Measurements from ENCODE around the gene BTNL9. TPM values are rescaled to one million over a fixed set of nuclear protein-coding genes. Genes with fewer than 3 reads are reported as not detected.
A peak's percentile ranks its signal among the peaks of the same experiment; 100 is the strongest.
"Not testable (repeated sequence)": the region's sequence is repeated elsewhere in the genome, so short reads cannot be mapped to it uniquely, and the experiment has no call there.

BTNL9 gene
- total RNA-seq, 1 experiment from 2014 or later, result 0.96 TPM

DNA sequence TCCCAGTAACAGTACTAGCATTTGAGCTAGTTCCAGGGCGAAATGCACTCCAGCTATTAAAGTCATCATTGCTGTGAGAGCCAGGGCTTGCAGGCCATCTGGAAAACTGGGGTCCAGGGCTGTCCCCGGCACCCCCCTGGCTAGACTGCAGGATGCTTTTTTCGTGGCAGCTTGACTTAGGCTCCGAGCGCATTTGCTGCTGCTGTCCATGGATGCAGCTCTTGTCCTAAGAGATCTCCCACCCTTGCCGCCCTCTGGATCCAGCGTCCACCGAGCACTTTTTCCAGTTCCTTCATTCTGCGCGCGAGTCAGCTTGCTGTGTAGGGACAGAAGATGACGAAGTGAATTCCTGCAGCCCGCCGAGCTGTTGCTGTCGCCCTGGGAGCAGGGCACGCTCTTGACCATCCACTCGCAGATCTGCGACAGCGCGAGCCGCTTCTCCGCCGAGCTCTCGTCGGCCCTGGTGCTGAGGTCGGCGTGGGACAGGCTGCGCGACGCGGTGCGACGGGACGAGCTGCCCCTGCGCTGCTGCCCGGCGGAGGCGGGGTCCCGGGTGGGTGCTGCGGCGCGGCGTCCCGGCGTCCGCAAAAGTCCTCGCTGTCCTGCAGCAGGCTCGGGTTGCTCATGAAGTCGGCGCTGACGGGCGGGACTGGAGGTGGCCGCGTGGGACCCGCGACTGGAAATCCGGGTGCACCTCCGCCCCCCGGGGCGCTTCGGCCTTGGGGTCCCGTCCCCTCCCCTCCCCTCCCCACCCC, 60.2 kb downstream of the BTNL9 start:
- no peak overlapping the region for H4K91ac ChIP-seq (ENCODE audit: insufficient read length, low read depth, low read length)
- no peaks in the 10 kb centered on the region for H3K79me1 ChIP-seq (ENCODE audit: insufficient read depth, low read depth, low read length, poor library complexity, severe bottlenecking)
- Mint-ChIP-seq H3K27me3 (ENCODE audit: low read depth) (peaks cover 41% of the 10 kb centered on the region), H3K4me1 (peaks cover 13% of the 10 kb centered on the region in 2 experiments), H3K9me3 (peaks cover 0 to 6% of the 10 kb centered on the region in 2 experiments; a peak in 4 of 5 replicates), H3K36me3 (ENCODE audit: insufficient read depth in 1 of 3, low read depth in 3 of 3) (0 out of 7 replicates have a peak, but pooled peaks cover 0 to 1% (median 0%) of the 10 kb centered on the region in 3 experiments), H3K27ac (no peak overlapping the region), H3K4me3 (peak overlapping the region; percentile 59 to 83)
- H4K5ac ChIP-seq (ENCODE audit: insufficient read length, low read depth, low read length), result no peak overlapping the region
- no peaks in the 10 kb centered on the region for H3K79me2 ChIP-seq (ENCODE audit: insufficient read depth, low read length)
- no peak overlapping the region for H2AFZ ChIP-seq (ENCODE audit: low read length)
- no peaks in the 10 kb centered on the region for H3K9me3 ChIP-seq (ENCODE audit: control insufficient read depth, low read depth, low read length)
- no peaks in the 10 kb centered on the region for H4K20me1 ChIP-seq (ENCODE audit: control insufficient read depth, insufficient read depth, insufficient read length)
- no peak overlapping the region for H2BK20ac ChIP-seq (ENCODE audit: low read depth, low read length, poor library complexity, severe bottlenecking)
- H4K8ac ChIP-seq (replicated peaks; ENCODE audit: insufficient read length, low read depth, low read length), result no peak overlapping the region
- no peak overlapping the region for H2BK5ac ChIP-seq (ENCODE audit: insufficient read length, low read length)
- H3K4ac ChIP-seq (ENCODE audit: low read depth, low read length), result no peak overlapping the region
- no peak overlapping the region for H3K23ac ChIP-seq (ENCODE audit: insufficient read length, low read depth, low read length)
- no peak overlapping the region for H2BK15ac ChIP-seq (ENCODE audit: low read depth, low read length)
- H3K23me2 ChIP-seq (ENCODE audit: insufficient read length, low read depth, low read length, poor library complexity, severe bottlenecking), result peaks cover 4% of the 10 kb centered on the region
- no peak overlapping the region for H2AK5ac ChIP-seq (ENCODE audit: insufficient read length, low read length)
- no peaks in the 10 kb centered on the region; the same call in 1 of the 2 replicates for H3K4me1 ChIP-seq (ENCODE audit: insufficient read depth, low read length)
- no peak overlapping the region for H3T11ph ChIP-seq (ENCODE audit: low read length)
- H3K27ac ChIP-seq (ENCODE audit: insufficient read length, low read depth, low read length), result no peak overlapping the region
- peak; percentile 62 for DNase-seq
- WGBS (ENCODE audit: extremely low coverage, insufficient read length, low lambda C conversion rate), result no CpG with 5 or more reads among the region's 62 CpGs
- no peak overlapping the region for H3K56ac ChIP-seq (ENCODE audit: insufficient read length, low read depth, low read length)
- no peak overlapping the region for H3K18ac ChIP-seq (ENCODE audit: insufficient read length, low read depth, low read length)
- no peak overlapping the region for H3K9ac ChIP-seq (ENCODE audit: extremely low read depth, insufficient read length, low read length)
- H3K4me2 ChIP-seq (ENCODE audit: insufficient read depth, insufficient read length, low read length), result peak overlapping the region; percentile 56
- no peak overlapping the region for H2BK120ac ChIP-seq (ENCODE audit: low read depth, low read length, poor library complexity, severe bottlenecking)
- peaks cover 18% of the 10 kb centered on the region for H3K27me3 ChIP-seq (ENCODE audit: insufficient read depth, low read length)
- no peak overlapping the region for H3K14ac ChIP-seq (ENCODE audit: insufficient read depth, low read length)
- no peak overlapping the region for H2BK12ac ChIP-seq (ENCODE audit: insufficient read length, low read depth, low read length)
- TF ChIP-seq, protein P1, sequence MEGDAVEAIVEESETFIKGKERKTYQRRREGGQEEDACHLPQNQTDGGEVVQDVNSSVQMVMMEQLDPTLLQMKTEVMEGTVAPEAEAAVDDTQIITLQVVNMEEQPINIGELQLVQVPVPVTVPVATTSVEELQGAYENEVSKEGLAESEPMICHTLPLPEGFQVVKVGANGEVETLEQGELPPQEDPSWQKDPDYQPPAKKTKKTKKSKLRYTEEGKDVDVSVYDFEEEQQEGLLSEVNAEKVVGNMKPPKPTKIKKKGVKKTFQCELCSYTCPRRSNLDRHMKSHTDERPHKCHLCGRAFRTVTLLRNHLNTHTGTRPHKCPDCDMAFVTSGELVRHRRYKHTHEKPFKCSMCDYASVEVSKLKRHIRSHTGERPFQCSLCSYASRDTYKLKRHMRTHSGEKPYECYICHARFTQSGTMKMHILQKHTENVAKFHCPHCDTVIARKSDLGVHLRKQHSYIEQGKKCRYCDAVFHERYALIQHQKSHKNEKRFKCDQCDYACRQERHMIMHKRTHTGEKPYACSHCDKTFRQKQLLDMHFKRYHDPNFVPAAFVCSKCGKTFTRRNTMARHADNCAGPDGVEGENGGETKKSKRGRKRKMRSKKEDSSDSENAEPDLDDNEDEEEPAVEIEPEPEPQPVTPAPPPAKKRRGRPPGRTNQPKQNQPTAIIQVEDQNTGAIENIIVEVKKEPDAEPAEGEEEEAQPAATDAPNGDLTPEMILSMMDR (conservative IDR thresholded peaks at IDR 0.05), result no peak

DNA sequence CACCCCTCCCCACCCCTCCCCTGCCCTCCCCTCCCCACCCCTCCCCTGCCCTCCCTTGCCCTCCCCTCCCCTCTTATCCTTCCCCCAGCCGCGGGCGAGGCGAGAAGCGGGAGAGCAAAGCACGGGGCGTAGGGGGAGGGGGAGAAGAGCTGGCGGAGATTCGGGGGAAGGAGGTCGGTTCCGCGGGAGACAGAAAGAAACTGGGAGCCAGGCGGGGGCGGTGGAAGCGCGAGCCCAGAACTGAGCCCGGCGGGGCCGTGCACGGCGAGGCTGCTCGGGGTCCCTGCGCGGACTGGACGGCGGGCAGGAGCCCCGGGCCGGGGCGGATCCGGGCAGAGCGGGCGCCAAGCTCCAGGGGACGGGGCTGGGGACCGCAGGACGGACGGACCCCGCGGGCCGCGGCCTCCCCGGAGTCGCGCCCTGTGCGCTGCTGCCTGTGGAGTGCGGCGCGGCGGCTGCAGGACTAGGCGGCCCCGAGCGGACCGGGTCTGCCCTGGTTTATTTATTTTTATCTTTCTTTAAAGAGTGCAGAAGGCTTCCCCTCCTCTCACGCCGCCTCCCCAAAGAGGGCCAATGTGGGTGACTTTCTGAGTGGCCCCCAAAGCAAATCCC, 61.1 kb downstream of the BTNL9 start:
- H2BK120ac ChIP-seq (ENCODE audit: low read depth, low read length, poor library complexity, severe bottlenecking); H2AK5ac ChIP-seq (ENCODE audit: insufficient read length, low read length): not testable (repeated sequence)
- WGBS (ENCODE audit: extremely low coverage, insufficient read length, low lambda C conversion rate), result no CpG with 5 or more reads among the region's 54 CpGs

More for the DNA sequence above, 61.1 kb downstream of the BTNL9 start:
- H2BK12ac ChIP-seq (ENCODE audit: insufficient read length, low read depth, low read length); H3K56ac ChIP-seq (ENCODE audit: insufficient read length, low read depth, low read length); H4K5ac ChIP-seq (ENCODE audit: insufficient read length, low read depth, low read length); H4K20me1 ChIP-seq (ENCODE audit: control insufficient read depth, insufficient read depth, insufficient read length); H3K14ac ChIP-seq (ENCODE audit: insufficient read depth, low read length); H3K79me1 ChIP-seq (ENCODE audit: insufficient read depth, low read depth, low read length, poor library complexity, severe bottlenecking); H2BK15ac ChIP-seq (ENCODE audit: low read depth, low read length); H2BK20ac ChIP-seq (ENCODE audit: low read depth, low read length, poor library complexity, severe bottlenecking); H3K27ac ChIP-seq (ENCODE audit: insufficient read length, low read depth, low read length); H3K36me3 Mint-ChIP-seq (ENCODE audit: insufficient read depth in 1 of 3, low read depth in 3 of 3); H3K9ac ChIP-seq (ENCODE audit: extremely low read depth, insufficient read length, low read length); H3K23ac ChIP-seq (ENCODE audit: insufficient read length, low read depth, low read length); H3K4me1 ChIP-seq (ENCODE audit: insufficient read depth, low read length); H2AFZ ChIP-seq (ENCODE audit: low read length); H3K9me3 ChIP-seq (ENCODE audit: control insufficient read depth, low read depth, low read length); H3K18ac ChIP-seq (ENCODE audit: insufficient read length, low read depth, low read length); H4K91ac ChIP-seq (ENCODE audit: insufficient read length, low read depth, low read length); H4K8ac ChIP-seq (replicated peaks; ENCODE audit: insufficient read length, low read depth, low read length); H3K4me2 ChIP-seq (ENCODE audit: insufficient read depth, insufficient read length, low read length); H3K23me2 ChIP-seq (ENCODE audit: insufficient read length, low read depth, low read length, poor library complexity, severe bottlenecking); H3K4ac ChIP-seq (ENCODE audit: low read depth, low read length); H3K79me2 ChIP-seq (ENCODE audit: insufficient read depth, low read length); H2BK5ac ChIP-seq (ENCODE audit: insufficient read length, low read length); H3T11ph ChIP-seq (ENCODE audit: low read length); H3K9me3 Mint-ChIP-seq; DNase-seq; H3K27ac Mint-ChIP-seq: not testable (repeated sequence)
- H3K27me3 Mint-ChIP-seq (ENCODE audit: low read depth), result peaks cover 50% of the 10 kb centered on the region
- H3K4me3 Mint-ChIP-seq, result peak overlapping the region; percentile 48 to 65; a peak in 3 of 5 replicates
- H3K27me3 ChIP-seq (ENCODE audit: insufficient read depth, low read length), result peaks cover 18% of the 10 kb centered on the region
- peaks cover 13% of the 10 kb centered on the region in 2 experiments for H3K4me1 Mint-ChIP-seq
